ENCODE results near the gene NPTX2. TPM values are rescaled to one million over a fixed set of nuclear protein-coding genes. Genes with fewer than 3 reads are reported as not detected.
A peak's percentile ranks its signal among the peaks of the same experiment; 100 is the strongest.

NPTX2 gene
- total and polyA plus RNA-seq, 2 of the 8 experiments (the other 6 are each of a cell fraction or from before 2014, with no cell fraction given) = 18.4 to 19.2 TPM

DNA sequence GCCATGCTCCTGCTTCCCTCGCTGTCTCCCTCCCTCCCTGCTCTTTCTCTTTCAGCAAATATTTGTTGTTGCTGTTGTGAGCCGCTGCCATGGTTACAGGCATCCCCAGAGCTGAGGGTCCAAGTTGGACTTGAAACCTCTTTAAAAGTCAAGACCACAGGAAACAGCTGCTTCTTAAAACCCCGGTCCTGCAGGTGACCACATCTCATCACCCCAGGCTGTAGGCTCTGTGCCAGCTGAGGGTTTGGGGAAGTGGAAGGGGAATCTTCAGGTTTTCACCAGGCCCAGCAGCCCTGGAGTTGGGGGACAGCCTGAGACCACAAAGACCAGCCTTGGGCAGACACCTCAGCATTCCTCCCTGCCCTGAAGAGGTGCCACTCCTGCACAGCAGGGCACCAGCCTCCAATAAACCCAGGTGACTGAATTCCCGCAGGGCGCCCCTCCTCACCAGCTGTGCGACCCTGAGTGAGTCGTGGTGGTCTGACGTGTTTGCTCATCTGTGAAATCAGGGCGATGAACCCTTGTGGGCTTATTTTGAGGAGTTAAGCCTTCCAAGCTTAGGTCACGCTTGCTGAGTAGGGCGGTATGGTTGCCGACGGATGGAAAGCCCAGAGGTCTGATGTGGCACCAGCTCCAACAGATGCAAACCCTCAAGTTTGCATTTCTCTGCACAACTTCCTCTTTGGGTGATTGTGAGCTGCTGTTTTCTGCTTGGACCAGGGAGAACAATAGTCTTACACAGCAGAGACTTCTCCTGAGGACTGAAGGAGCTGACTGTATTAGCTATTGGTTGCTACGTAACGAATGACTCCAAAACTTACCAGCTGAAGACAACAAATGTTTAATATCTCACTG is 24.8 kb downstream of the NPTX2 start:
- H3K27ac ChIP-seq (ENCODE audit: low read depth, low read length) = no peak overlapping the region
- H2BK15ac ChIP-seq (ENCODE audit: low read length) = no peak overlapping the region
- H3K14ac ChIP-seq (ENCODE audit: insufficient read length) = no peak overlapping the region
- peak overlapping the region; percentile 39; the same call in 1 of the 2 replicates for H4K8ac ChIP-seq (ENCODE audit: extremely low read depth, insufficient read depth, low read length)
- no peak overlapping the region for H2BK20ac ChIP-seq (ENCODE audit: low read length)
- no peak overlapping the region for H3K4me2 ChIP-seq (ENCODE audit: insufficient read depth in 1 of 2, low read depth in 2 of 2, low read length in 2 of 2)
- H3K56ac ChIP-seq (replicated peaks; ENCODE audit: insufficient read length, low read depth, low read length) = no peak overlapping the region
- POLR2A ChIA-PET (ENCODE audit: partially characterized antibody) = interaction anchor here (2.3 to 4.3 kb wide), 2 partner anchors 22 to 24 kb away, joined by 5 to 15 read pairs; partner anchors contain the start of gene NPTX2
- CTCF ChIA-PET (ENCODE audit: partially characterized antibody) = interaction anchor here (0.6 to 1.1 kb wide), 7 partner anchors 9 to 1306 kb away, joined by 3 read pairs; no protein-coding TSS in a partner anchor
- H3K79me1 ChIP-seq (ENCODE audit: low read depth, low read length) = no peaks in the 10 kb centered on the region
- H2BK120ac ChIP-seq (replicated peaks; ENCODE audit: low read depth, low read length) = no peak overlapping the region
- H3K79me2 ChIP-seq (ENCODE audit: control insufficient read depth in 1 of 2, insufficient read depth in 2 of 2, low read length in 2 of 2) = no peaks in the 10 kb centered on the region
- WGBS, 2 experiments (ENCODE audit: extremely low coverage in 1 of 2, insufficient coverage in 1 of 2, insufficient read length in 1 of 2, insufficient replicate concordance in 2 of 2, low coverage in 1 of 2, low lambda C conversion rate in 2 of 2, missing lambda C conversion rate in 1 of 2) = 93% methylated on average over 14 of the region's 15 CpGs; no CpG with 5 or more reads in 1 of the 2 experiments
- H3K4ac ChIP-seq (replicated peaks; ENCODE audit: insufficient read length, low read depth, low read length) = no peak overlapping the region
- no peak overlapping the region for H4K91ac ChIP-seq (replicated peaks; ENCODE audit: insufficient read length, low read length)
- H3K36me3 ChIP-seq (ENCODE audit: control insufficient read depth in 2 of 4, insufficient read depth in 4 of 4, low read length in 3 of 4) = no peaks in the 10 kb centered on the region
- peaks cover 3 to 4% of the 10 kb centered on the region in 2 experiments; a peak in 2 of 4 replicates for H3K9me3 ChIP-seq (ENCODE audit: insufficient read depth in 2 of 2, low read depth in 1 of 2, low read length in 1 of 2)
- H3K23me2 ChIP-seq (ENCODE audit: low read depth, low read length) = no peaks in the 10 kb centered on the region
- no peak overlapping the region for H3K9ac ChIP-seq (replicated peaks in 1 of 4; ENCODE audit: extremely low read depth in 1 of 4, low read depth in 3 of 4, low read length in 3 of 4)
- FAIRE-seq = no peak
- peaks cover 0 to 4% (median under 1%) of the 10 kb centered on the region in 4 experiments; a peak in 2 of 7 replicates for H3K4me1 ChIP-seq (replicated peaks in 1 of 4; ENCODE audit: control insufficient read depth in 3 of 4, insufficient read depth in 4 of 4, low read length in 3 of 4)
- H4K20me1 ChIP-seq (replicated peaks in 1 of 2; ENCODE audit: control insufficient read depth in 1 of 2, insufficient read depth in 2 of 2, low read length in 2 of 2) = no peaks in the 10 kb centered on the region
- H2AFZ ChIP-seq (ENCODE audit: low read length) = no peak overlapping the region
- no peak overlapping the region for H3K23ac ChIP-seq (ENCODE audit: insufficient read length)
- no peak overlapping the region for H2AK5ac ChIP-seq (ENCODE audit: low read depth, low read length)
- DNase-seq (ENCODE audit: low read depth in 1 of 2, low spot score in 2 of 2) = no peak
- no peaks in the 10 kb centered on the region for H3K27me3 ChIP-seq (replicated peaks in 1 of 4; ENCODE audit: control insufficient read depth in 3 of 4, extremely low read depth in 1 of 4, insufficient read depth in 3 of 4, low read length in 3 of 4)
- H2BK5ac ChIP-seq (ENCODE audit: low read depth, low read length) = no peak overlapping the region
- no peak overlapping the region for H3K4me3 ChIP-seq (ENCODE audit: extremely low read depth in 1 of 4, insufficient read depth in 2 of 4, low read depth in 3 of 4, low read length in 4 of 4)
- H4K5ac ChIP-seq (ENCODE audit: insufficient read length, low read depth, low read length) = no peak overlapping the region
- H2BK12ac ChIP-seq (ENCODE audit: low read depth, low read length) = no peak overlapping the region
- no peak overlapping the region for H3K18ac ChIP-seq (ENCODE audit: extremely low read depth, low read length)
- TF ChIP-seq PHF8 (conservative IDR thresholded peaks at IDR 0.05; ENCODE audit: low read depth, low read length) (no peak), SP1 (IDR thresholded peaks at IDR 0.05; ENCODE audit: low read depth, low read length) (no peak), BACH1 (IDR thresholded peaks at IDR 0.05; ENCODE audit: low read length) (no peak), GABPA (IDR thresholded peaks at IDR 0.05; ENCODE audit: borderline replicate concordance, insufficient read depth, low read length) (no peak), TCF12 (IDR thresholded peaks at IDR 0.05; ENCODE audit: low read depth, low read length) (no peak)
- TF ChIP-seq, protein P1, sequence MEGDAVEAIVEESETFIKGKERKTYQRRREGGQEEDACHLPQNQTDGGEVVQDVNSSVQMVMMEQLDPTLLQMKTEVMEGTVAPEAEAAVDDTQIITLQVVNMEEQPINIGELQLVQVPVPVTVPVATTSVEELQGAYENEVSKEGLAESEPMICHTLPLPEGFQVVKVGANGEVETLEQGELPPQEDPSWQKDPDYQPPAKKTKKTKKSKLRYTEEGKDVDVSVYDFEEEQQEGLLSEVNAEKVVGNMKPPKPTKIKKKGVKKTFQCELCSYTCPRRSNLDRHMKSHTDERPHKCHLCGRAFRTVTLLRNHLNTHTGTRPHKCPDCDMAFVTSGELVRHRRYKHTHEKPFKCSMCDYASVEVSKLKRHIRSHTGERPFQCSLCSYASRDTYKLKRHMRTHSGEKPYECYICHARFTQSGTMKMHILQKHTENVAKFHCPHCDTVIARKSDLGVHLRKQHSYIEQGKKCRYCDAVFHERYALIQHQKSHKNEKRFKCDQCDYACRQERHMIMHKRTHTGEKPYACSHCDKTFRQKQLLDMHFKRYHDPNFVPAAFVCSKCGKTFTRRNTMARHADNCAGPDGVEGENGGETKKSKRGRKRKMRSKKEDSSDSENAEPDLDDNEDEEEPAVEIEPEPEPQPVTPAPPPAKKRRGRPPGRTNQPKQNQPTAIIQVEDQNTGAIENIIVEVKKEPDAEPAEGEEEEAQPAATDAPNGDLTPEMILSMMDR (IDR thresholded peaks at IDR 0.05; ENCODE audit: control extremely low read depth in 1 of 3, insufficient read depth in 1 of 3, low read depth in 1 of 3, low read length in 3 of 3) = no peak
- TF ChIP-seq, protein P2, sequence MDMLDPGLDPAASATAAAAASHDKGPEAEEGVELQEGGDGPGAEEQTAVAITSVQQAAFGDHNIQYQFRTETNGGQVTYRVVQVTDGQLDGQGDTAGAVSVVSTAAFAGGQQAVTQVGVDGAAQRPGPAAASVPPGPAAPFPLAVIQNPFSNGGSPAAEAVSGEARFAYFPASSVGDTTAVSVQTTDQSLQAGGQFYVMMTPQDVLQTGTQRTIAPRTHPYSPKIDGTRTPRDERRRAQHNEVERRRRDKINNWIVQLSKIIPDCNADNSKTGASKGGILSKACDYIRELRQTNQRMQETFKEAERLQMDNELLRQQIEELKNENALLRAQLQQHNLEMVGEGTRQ (IDR thresholded peaks at IDR 0.05; ENCODE audit: low read length) = no peak
